NT2/D1 (cell line): ENCODE measurements around the gene NANOS1.

Source experiments
- DNase-seq: peaks from one replicate; pipeline ENCODE4 v3.0.0-alpha.2; 2011; ENCODE audit warnings: low read depth, low spot score
- H3K27me3 ChIP-seq: 2 replicates; pipeline ENCODE4 v1.6.0; 2011; ENCODE audit warnings: mild to moderate bottlenecking; ENCODE audit not compliant: insufficient read length, insufficient read depth
- H3K36me3 ChIP-seq: 2 replicates; pipeline ENCODE4 v1.6.1; 2011; ENCODE audit warnings: mild to moderate bottlenecking, low read length, mixed read lengths; ENCODE audit not compliant: insufficient read depth, insufficient read length
- H3K4me1 ChIP-seq: 2 replicates; pipeline ENCODE4 v1.5.1; 2011; ENCODE audit not compliant: insufficient read depth, insufficient read length
- H3K4me3 ChIP-seq: 2 replicates; pipeline ENCODE4 v1.5.1; 2011; ENCODE audit warnings: low read depth; ENCODE audit not compliant: insufficient read length
- H3K9ac ChIP-seq: 2 replicates; pipeline ENCODE4 v1.6.0; 2011; ENCODE audit warnings: low read depth; ENCODE audit not compliant: insufficient read length
- H3K9me3 ChIP-seq: 2 replicates; pipeline ENCODE4 v1.5.1; 2011; ENCODE audit warnings: mild to moderate bottlenecking, low read length; ENCODE audit not compliant: insufficient read depth
- SUZ12 ChIP-seq: IDR thresholded peaks from 2 replicates; pipeline ENCODE4 v1.6.1; 2011; ENCODE audit not compliant: insufficient read length, insufficient read depth; ENCODE audit errors: extremely low read depth
- YY1 ChIP-seq: IDR thresholded peaks from 2 replicates; pipeline ENCODE4 v1.6.1; 2011; ENCODE audit not compliant: insufficient read length, insufficient read depth
- ZNF274 ChIP-seq: IDR thresholded peaks from 2 replicates; pipeline ENCODE4 v1.6.1; 2011; ENCODE audit warnings: mild to moderate bottlenecking, low read depth, low read length

Gene NANOS1

DNA sequence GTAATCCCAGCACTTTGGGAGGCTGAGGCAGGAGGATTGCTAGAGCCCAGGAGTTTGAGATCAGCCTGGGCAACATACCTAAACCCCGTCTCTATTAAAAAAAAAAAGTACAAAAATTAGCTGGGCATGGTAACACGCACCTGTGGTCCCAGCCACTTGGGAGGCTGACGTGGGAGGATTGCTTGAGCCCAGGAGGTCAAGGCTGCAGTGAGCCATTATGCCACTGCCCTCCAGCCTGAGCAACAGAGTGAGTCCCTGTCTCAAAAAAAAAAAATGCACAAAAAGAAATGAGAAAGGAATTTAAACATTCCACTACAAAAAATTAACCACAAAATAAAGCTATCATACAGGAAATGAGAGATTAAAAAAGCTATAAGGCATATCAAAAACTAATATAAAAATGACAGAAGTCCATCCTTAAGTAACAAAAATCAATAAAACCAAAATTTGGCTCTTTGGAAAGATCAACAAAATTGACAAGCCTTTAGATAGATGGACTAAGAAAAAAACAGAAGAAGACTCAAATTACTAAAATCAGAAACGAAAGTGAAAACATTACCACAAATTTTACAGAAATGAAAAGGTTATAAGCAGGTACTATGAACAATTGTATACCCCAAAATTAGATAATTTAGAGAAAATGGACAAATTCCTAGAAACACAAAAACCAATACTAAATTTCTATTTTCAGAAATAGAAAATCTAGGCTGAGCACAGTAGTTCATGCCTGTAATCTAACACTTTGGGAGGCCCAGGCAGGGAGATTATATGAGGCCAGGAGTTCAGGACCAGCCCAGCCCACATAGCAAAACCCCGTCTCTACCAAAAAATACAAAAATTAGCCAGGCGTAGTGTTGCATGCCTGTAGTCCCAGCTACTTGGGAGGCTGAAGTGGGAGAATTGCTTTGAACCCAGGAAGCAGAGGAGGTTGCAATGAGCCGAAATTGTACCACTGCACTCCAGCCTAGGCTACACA lies 42.4 kb upstream of the NANOS1 start:
- Histone ChIP-seq H3K27me3 (no peaks in the 10 kb centered on the region), H3K4me1 (peaks cover 3% of the 10 kb centered on the region), H3K36me3 (no peaks in the 10 kb centered on the region), H3K4me3 (no peak overlapping the region), H3K9ac (no peak overlapping the region), H3K9me3 (0 out of 2 replicates have a peak, but pooled peaks cover 4% of the 10 kb centered on the region)
- TF ChIP-seq ZNF274 = no peak
- no peak for TF ChIP-seq YY1
- no peak for TF ChIP-seq SUZ12
- DNase-seq = no peak

DNA sequence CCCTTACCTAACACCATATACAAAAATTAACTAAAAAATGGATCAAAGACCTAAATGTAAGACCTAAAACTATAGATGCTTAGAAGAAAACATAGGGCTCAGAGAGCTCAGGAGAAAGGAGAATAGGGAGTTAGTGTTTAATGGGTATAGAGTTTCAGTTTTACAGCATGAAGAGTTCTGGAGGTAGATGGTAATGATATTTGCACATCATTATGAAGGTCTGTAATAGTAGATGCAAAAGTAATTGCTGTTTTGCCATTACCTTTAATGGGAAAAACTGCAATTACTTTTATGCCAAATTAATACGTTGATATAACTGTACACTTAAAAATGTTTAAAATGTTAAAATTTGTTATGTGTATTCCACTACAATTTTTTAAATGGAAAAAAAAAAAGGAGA lies 39.2 kb upstream of the NANOS1 start:
- TF ChIP-seq SUZ12 = no peak
- TF ChIP-seq ZNF274 = no peak
- no peak for TF ChIP-seq YY1
- Histone ChIP-seq H3K4me3 (no peak overlapping the region), H3K36me3 (no peaks in the 10 kb centered on the region), H3K9me3 (0 out of 2 replicates have a peak, but pooled peaks cover 4% of the 10 kb centered on the region), H3K27me3 (no peaks in the 10 kb centered on the region), H3K9ac (no peak overlapping the region), H3K4me1 (no peaks in the 10 kb centered on the region)
- no peak for DNase-seq

DNA sequence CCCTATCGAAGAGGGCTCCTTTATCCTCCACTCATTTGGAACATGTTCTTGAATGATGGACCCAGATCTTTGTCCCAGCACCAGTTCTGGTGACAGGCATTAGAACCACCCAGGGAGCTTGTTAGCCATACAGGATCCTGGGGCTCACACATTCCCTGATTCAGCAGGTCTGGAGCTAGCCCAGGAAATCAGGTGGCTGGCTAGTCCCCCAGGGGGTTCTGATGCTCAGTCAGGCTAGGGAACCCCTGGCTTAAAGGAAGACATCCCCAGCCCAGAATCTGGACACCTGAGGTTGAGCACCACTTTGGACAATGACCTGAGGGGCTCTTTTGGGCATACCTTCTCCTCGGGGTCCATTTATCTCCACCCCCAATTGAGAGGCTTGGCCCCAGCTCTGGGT lies 37.0 kb upstream of the NANOS1 start:
- no peak for TF ChIP-seq YY1
- TF ChIP-seq SUZ12 = no peak
- no peak for TF ChIP-seq ZNF274
- no peaks in the 10 kb centered on the region for H3K4me1 ChIP-seq
- H3K9ac ChIP-seq = no peak overlapping the region
- no peaks in the 10 kb centered on the region for H3K9me3 ChIP-seq
- no peak overlapping the region for H3K4me3 ChIP-seq
- no peak for DNase-seq
- no peaks in the 10 kb centered on the region for H3K36me3 ChIP-seq
- no peaks in the 10 kb centered on the region for H3K27me3 ChIP-seq

DNA sequence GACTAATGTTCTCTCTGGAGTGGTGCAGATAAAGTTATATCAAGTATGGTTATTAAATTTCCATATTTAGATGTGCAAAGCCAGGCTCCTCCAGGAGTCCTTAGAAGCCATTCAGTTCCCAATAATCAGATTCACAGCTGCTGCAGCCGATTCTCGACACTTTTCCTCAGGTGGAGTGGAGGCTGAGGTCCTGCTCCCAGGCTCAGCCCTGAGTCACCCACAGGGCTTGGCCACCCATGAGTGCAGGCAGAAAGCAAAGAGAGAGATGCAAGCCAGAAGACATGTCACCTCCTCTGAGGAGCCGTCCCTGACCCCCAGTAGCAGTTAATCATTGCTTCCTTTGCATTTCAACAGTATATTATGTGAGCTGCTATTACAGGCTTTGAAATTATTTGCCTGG lies 36.3 kb upstream of the NANOS1 start:
- no peaks in the 10 kb centered on the region for H3K4me1 ChIP-seq
- H3K9ac ChIP-seq = no peak overlapping the region
- no peak for DNase-seq
- no peaks in the 10 kb centered on the region for H3K9me3 ChIP-seq
- no peak for TF ChIP-seq ZNF274
- TF ChIP-seq YY1 = no peak
- no peak for TF ChIP-seq SUZ12
- H3K27me3 ChIP-seq = no peaks in the 10 kb centered on the region
- H3K36me3 ChIP-seq = no peaks in the 10 kb centered on the region
- H3K4me3 ChIP-seq = no peak overlapping the region

DNA sequence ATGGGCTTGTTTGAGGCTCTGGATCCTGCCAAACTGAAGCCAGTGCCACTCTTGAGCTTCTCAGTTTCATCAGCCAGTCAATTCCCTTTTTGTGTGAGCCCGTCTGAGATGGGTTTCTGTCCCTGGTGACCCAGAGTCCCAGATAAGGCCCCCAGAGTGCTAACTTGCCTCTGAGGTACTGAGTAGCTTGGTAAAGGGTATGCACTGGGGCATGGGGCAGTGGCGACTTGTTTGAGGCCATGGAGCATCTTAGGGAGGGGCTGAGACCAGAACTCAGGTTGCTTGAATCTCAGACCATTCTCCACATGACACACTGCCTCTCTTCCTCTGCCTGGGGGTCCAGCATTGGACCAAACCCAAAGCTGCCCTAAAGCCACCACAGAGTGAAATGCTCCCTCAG lies 35.2 kb upstream of the NANOS1 start:
- no peak for DNase-seq
- H3K36me3 ChIP-seq = no peaks in the 10 kb centered on the region
- H3K4me1 ChIP-seq = no peaks in the 10 kb centered on the region
- no peak overlapping the region for H3K9ac ChIP-seq
- no peak overlapping the region for H3K4me3 ChIP-seq
- H3K27me3 ChIP-seq = no peaks in the 10 kb centered on the region
- H3K9me3 ChIP-seq = no peaks in the 10 kb centered on the region
- TF ChIP-seq SUZ12 = no peak
- no peak for TF ChIP-seq YY1
- TF ChIP-seq ZNF274 = no peak

DNA sequence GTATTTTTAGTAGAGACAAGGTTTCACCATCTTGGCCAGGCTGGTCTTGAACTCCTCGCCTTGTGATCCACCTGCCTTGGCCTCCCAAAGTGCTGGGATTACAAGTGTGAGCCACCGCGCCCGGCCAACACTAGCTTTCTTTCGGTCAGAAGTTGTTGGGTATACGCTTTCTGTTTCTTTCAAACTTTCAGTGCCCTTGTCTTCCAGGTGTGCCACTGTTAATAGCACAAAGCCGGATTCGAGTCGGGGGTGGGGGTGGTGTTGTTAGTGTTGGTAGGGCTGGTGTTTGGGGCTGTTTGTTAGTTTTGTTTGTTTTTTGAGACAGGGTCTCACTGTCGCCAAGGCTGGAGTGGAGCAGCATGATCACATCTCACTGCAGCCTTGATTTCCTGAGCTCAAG lies 33.8 kb upstream of the NANOS1 start:
- no peak overlapping the region for H3K9ac ChIP-seq
- H3K36me3 ChIP-seq = no peaks in the 10 kb centered on the region
- no peak overlapping the region for H3K4me3 ChIP-seq
- no peaks in the 10 kb centered on the region for H3K9me3 ChIP-seq
- no peak for DNase-seq
- no peak for TF ChIP-seq SUZ12
- TF ChIP-seq YY1 = no peak
- no peak for TF ChIP-seq ZNF274
- H3K4me1 ChIP-seq = no peaks in the 10 kb centered on the region
- no peaks in the 10 kb centered on the region for H3K27me3 ChIP-seq

DNA sequence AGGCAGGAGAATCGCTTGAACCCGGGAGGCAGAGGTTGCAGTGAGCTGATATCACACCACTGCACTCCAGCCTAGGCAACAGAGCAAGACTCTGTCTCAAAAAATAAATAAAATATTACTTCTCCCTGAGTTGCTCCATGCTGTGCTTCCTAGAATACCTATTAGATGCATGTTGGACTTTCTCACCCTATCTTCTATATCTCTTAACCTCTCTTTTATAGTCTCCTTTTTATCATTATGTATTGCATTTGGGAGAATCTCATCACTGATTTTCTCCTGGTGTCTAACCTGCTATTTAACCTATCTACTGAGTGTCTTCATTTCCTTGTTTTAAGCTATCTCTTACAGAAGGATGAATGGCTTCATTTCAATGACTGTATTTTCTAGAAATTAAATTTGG lies 32.1 kb upstream of the NANOS1 start:
- Histone ChIP-seq H3K9ac (no peak overlapping the region), H3K27me3 (no peaks in the 10 kb centered on the region), H3K4me1 (no peaks in the 10 kb centered on the region), H3K4me3 (no peak overlapping the region), H3K36me3 (no peaks in the 10 kb centered on the region), H3K9me3 (no peaks in the 10 kb centered on the region)
- DNase-seq = no peak
- TF ChIP-seq ZNF274 (no peak), SUZ12 (no peak), YY1 (no peak)
